GM23338 (cell line): ENCODE results near the gene LGR5. TPM values are rescaled to one million over a fixed set of nuclear protein-coding genes. Genes with fewer than 3 reads are reported as not detected.

ENCODE experiments used
- ATAC-seq: fragments of 200-7000 bp; cut with Tn5 transposase; 3 replicates; pipeline ENCODE4 v1.9.1; 2020
- DNase-seq: peaks from one replicate; pipeline ENCODE4 v3.0.0-alpha.2; 2015; ENCODE audit warnings: low spot score
- H2AFZ ChIP-seq: fragments of 200-600 bp; sonication (generic); 2 replicates; pipeline ENCODE4 v1.8.0; 2016; ENCODE audit warnings: antibody characterized with exemption, mild to moderate bottlenecking, moderate library complexity
- H3F3A ChIP-seq: fragments of 200-600 bp; sonication (generic); replicated peaks from 2 replicates; pipeline ENCODE4 v1.8.0; 2017; ENCODE audit warnings: antibody characterized with exemption, mixed run types, low read depth
- H3K27ac ChIP-seq: fragments of 200-600 bp; sonication (generic); 2 replicates; pipeline ENCODE4 v1.6.1; 2016; ENCODE audit warnings: low read depth
- H3K27me3 ChIP-seq: fragments of 200-600 bp; sonication (generic); 2 replicates; pipeline ENCODE4 v1.8.0; 2016; ENCODE audit warnings: mild to moderate bottlenecking, mixed run types, moderate library complexity; ENCODE audit not compliant: insufficient read depth
- H3K36me3 ChIP-seq: fragments of 200-600 bp; sonication (generic); 2 replicates; pipeline ENCODE4 v1.8.0; 2016; ENCODE audit warnings: mild to moderate bottlenecking; ENCODE audit not compliant: insufficient read depth
- H3K4me1 ChIP-seq: fragments of 200-600 bp; sonication (generic); 2 replicates; pipeline ENCODE4 v1.8.0; 2016; ENCODE audit warnings: mild to moderate bottlenecking, moderate library complexity; ENCODE audit not compliant: insufficient read depth
- H3K4me2 ChIP-seq: fragments of 200-600 bp; sonication (generic); 2 replicates; pipeline ENCODE4 v1.7.1; 2017; ENCODE audit warnings: mixed run types
- H3K4me3 ChIP-seq: fragments of 200-600 bp; sonication (generic); 2 replicates; pipeline ENCODE4 v1.6.1; 2016; ENCODE audit warnings: mixed run types
- H3K79me2 ChIP-seq: fragments of 200-600 bp; sonication (generic); replicated peaks from 2 replicates; pipeline ENCODE4 v1.8.0; 2017; ENCODE audit warnings: mild to moderate bottlenecking; ENCODE audit not compliant: insufficient read depth
- H3K9me2 ChIP-seq: fragments of 200-600 bp; sonication (generic); 2 replicates; pipeline ENCODE4 v1.8.0; 2017; ENCODE audit not compliant: insufficient read depth
- H4K20me1 ChIP-seq: fragments of 200-600 bp; sonication (generic); replicated peaks from 2 replicates; pipeline ENCODE4 v1.8.0; 2017; ENCODE audit warnings: mild to moderate bottlenecking; ENCODE audit not compliant: insufficient read depth
- H3K27ac Mint-ChIP-seq: 2 replicates; pipeline ENCODE4 v1.8.0; 2020; ENCODE audit warnings: inconsistent platforms, mild to moderate bottlenecking, moderate library complexity, mixed read lengths
- H3K27me3 Mint-ChIP-seq: 3 replicates; pipeline ENCODE4 v1.8.0; 2022; ENCODE audit warnings: low read depth, mild to moderate bottlenecking, moderate library complexity, mixed read lengths, inconsistent platforms; ENCODE audit not compliant: insufficient read depth, poor library complexity
- H3K36me3 Mint-ChIP-seq: 3 replicates; pipeline ENCODE4 v1.8.0; 2021; ENCODE audit warnings: low read depth, mild to moderate bottlenecking, inconsistent platforms, moderate library complexity, mixed read lengths
- H3K4me1 Mint-ChIP-seq: 3 replicates; pipeline ENCODE4 v1.8.0; 2020; ENCODE audit warnings: mild to moderate bottlenecking, inconsistent platforms, mixed read lengths
- H3K4me3 Mint-ChIP-seq: 3 replicates; pipeline ENCODE4 v1.8.0; 2021; ENCODE audit warnings: moderate library complexity, mild to moderate bottlenecking, inconsistent platforms, mixed read lengths
- H3K9me3 Mint-ChIP-seq: 3 replicates; pipeline ENCODE4 v1.8.0; 2020; ENCODE audit warnings: moderate library complexity, mild to moderate bottlenecking, inconsistent platforms, mixed read lengths
- EZH2 ChIP-seq: fragments of 200-600 bp; sonication (generic); IDR thresholded peaks from one replicate; pipeline ENCODE4 v1.8.0; 2017; ENCODE audit warnings: antibody characterized with exemption, mild to moderate bottlenecking, low read depth; ENCODE audit not compliant: unreplicated experiment
- EZH2phosphoT487 ChIP-seq: fragments of 200-600 bp; sonication (generic); IDR thresholded peaks from one replicate; pipeline ENCODE4 v1.8.1; 2018; ENCODE audit warnings: antibody characterized with exemption; ENCODE audit not compliant: unreplicated experiment
- JUNB ChIP-seq: IDR thresholded peaks from one replicate; pipeline ENCODE4 v1.6.1; 2016; ENCODE audit warnings: antibody characterized with exemption; ENCODE audit not compliant: unreplicated experiment
- NANOG ChIP-seq: IDR thresholded peaks from 2 replicates; pipeline ENCODE4 v1.6.1; 2016; ENCODE audit warnings: antibody characterized with exemption, borderline replicate concordance
- POLR2AphosphoS5 ChIP-seq: IDR thresholded peaks from 2 replicates; pipeline ENCODE4 v1.6.1; 2016; ENCODE audit warnings: antibody characterized with exemption, low read depth
- REST ChIP-seq: IDR thresholded peaks from one replicate; pipeline ENCODE4 v1.6.1; 2018; ENCODE audit warnings: antibody characterized with exemption; ENCODE audit not compliant: unreplicated experiment
- STAT1 ChIP-seq: IDR thresholded peaks from one replicate; pipeline ENCODE4 v1.6.1; 2016; ENCODE audit warnings: antibody characterized with exemption; ENCODE audit not compliant: unreplicated experiment
- ZNF114 ChIP-seq: fragments of 250-450 bp; sonication (Bioruptor Pico); IDR thresholded peaks from 2 replicates; pipeline ENCODE4 v1.5.0; 2020; ENCODE audit warnings: mild to moderate bottlenecking, moderate library complexity
- ZNF331 ChIP-seq: fragments of 250-450 bp; sonication (Bioruptor Pico); IDR thresholded peaks from 2 replicates; pipeline ENCODE4 v1.5.0; 2020; ENCODE audit warnings: low read depth, mild to moderate bottlenecking, moderate library complexity
- polyA plus RNA-seq: library from polyadenylated mRNA; unstranded; fragments of >200 nt; fragmentation: Nextera tagmentation; extraction: Ambion mirVana; gene quantifications from 2 replicates; pipeline ENCODE4 v1.2.1, GENCODE V29; 2016
- total RNA-seq: library from RNA; depleted of rRNA; stranded (reverse); fragments of >200 nt; shearing (Covaris generic); gene quantifications from 2 replicates; pipeline ENCODE4 v1.2.3, GENCODE V29; 2014
- TF ChIP-seq, protein P1 (sequence below): fragments of 250-450 bp; sonication (Bioruptor Pico); IDR thresholded peaks from 2 replicates; pipeline ENCODE4 v1.5.0; 2020; ENCODE audit warnings: mild to moderate bottlenecking, moderate library complexity
- TF ChIP-seq, protein P2 (sequence below): IDR thresholded peaks from 2 replicates; pipeline ENCODE4 v1.6.1; 2016; ENCODE audit warnings: antibody characterized with exemption

Gene LGR5
- total and polyA plus RNA-seq, 2 experiments from 2014 or later, result 0.17 to 0.26 TPM

- no peaks in the 10 kb centered on the region for H3K36me3 Mint-ChIP-seq
- H3K4me3 ChIP-seq, result no peak overlapping the region
- H3K4me3 Mint-ChIP-seq, result no peak overlapping the region
- no peaks in the 10 kb centered on the region for H3K27me3 ChIP-seq
- no peaks in the 10 kb centered on the region for H3K79me2 ChIP-seq
- no peak overlapping the region for H2AFZ ChIP-seq
- no peaks in the 10 kb centered on the region for H3K4me1 ChIP-seq
- H3K36me3 ChIP-seq, result no peaks in the 10 kb centered on the region
- H3K4me1 Mint-ChIP-seq, result no peaks in the 10 kb centered on the region; the same call in 2 of the 3 replicates
- no peaks in the 10 kb centered on the region for H3K9me3 Mint-ChIP-seq
- no peak overlapping the region for H3K27ac ChIP-seq
- H3K9me2 ChIP-seq, result 0 out of 2 replicates have a peak, but pooled peaks cover 6% of the 10 kb centered on the region
- ATAC-seq, result no peak
- H3K4me2 ChIP-seq, result no peak overlapping the region
- DNase-seq, result no peak
- TF ChIP-seq EZH2phosphoT487 (no peak), STAT1 (no peak), EZH2 (no peak)
- no peaks in the 10 kb centered on the region for H3F3A ChIP-seq
- H4K20me1 ChIP-seq, result no peaks in the 10 kb centered on the region
- no peak overlapping the region for H3K27ac Mint-ChIP-seq
- peaks cover 5% of the 10 kb centered on the region for H3K27me3 Mint-ChIP-seq
Measured at GRCh38 chr12:71509705-71510104, 70.1 kb downstream of the LGR5 start.

GRCh38 chr12:71517145-71517846, 77.7 kb downstream of the LGR5 start:
- Mint-ChIP-seq H3K9me3 (no peaks in the 10 kb centered on the region), H3K36me3 (no peaks in the 10 kb centered on the region; the same call in 2 of the 3 replicates), H3K4me3 (no peak overlapping the region), H3K4me1 (peaks cover 8% of the 10 kb centered on the region), H3K27ac (no peak overlapping the region), H3K27me3 (no peaks in the 10 kb centered on the region)
- DNase-seq (no peak), ATAC-seq (no peak)
- no peak overlapping the region for H2AFZ ChIP-seq
- no peaks in the 10 kb centered on the region for H3K27me3 ChIP-seq
- no peak overlapping the region for H3K27ac ChIP-seq
- H3F3A ChIP-seq, result no peaks in the 10 kb centered on the region
- no peaks in the 10 kb centered on the region for H4K20me1 ChIP-seq
- no peak overlapping the region for H3K4me2 ChIP-seq
- H3K4me3 ChIP-seq, result no peak overlapping the region
- 0 out of 2 replicates have a peak, but pooled peaks cover 6% of the 10 kb centered on the region for H3K9me2 ChIP-seq
- no peaks in the 10 kb centered on the region for H3K36me3 ChIP-seq
- H3K79me2 ChIP-seq, result no peaks in the 10 kb centered on the region
- peaks cover 5% of the 10 kb centered on the region; the same call in 1 of the 2 replicates for H3K4me1 ChIP-seq
- TF ChIP-seq POLR2AphosphoS5 (no peak), STAT1 (no peak), NANOG (no peak), JUNB (no peak), ZNF114 (no peak), ZNF331 (CRISPR knock-in tag) (no peak), REST (no peak)
- TF ChIP-seq, protein P1, sequence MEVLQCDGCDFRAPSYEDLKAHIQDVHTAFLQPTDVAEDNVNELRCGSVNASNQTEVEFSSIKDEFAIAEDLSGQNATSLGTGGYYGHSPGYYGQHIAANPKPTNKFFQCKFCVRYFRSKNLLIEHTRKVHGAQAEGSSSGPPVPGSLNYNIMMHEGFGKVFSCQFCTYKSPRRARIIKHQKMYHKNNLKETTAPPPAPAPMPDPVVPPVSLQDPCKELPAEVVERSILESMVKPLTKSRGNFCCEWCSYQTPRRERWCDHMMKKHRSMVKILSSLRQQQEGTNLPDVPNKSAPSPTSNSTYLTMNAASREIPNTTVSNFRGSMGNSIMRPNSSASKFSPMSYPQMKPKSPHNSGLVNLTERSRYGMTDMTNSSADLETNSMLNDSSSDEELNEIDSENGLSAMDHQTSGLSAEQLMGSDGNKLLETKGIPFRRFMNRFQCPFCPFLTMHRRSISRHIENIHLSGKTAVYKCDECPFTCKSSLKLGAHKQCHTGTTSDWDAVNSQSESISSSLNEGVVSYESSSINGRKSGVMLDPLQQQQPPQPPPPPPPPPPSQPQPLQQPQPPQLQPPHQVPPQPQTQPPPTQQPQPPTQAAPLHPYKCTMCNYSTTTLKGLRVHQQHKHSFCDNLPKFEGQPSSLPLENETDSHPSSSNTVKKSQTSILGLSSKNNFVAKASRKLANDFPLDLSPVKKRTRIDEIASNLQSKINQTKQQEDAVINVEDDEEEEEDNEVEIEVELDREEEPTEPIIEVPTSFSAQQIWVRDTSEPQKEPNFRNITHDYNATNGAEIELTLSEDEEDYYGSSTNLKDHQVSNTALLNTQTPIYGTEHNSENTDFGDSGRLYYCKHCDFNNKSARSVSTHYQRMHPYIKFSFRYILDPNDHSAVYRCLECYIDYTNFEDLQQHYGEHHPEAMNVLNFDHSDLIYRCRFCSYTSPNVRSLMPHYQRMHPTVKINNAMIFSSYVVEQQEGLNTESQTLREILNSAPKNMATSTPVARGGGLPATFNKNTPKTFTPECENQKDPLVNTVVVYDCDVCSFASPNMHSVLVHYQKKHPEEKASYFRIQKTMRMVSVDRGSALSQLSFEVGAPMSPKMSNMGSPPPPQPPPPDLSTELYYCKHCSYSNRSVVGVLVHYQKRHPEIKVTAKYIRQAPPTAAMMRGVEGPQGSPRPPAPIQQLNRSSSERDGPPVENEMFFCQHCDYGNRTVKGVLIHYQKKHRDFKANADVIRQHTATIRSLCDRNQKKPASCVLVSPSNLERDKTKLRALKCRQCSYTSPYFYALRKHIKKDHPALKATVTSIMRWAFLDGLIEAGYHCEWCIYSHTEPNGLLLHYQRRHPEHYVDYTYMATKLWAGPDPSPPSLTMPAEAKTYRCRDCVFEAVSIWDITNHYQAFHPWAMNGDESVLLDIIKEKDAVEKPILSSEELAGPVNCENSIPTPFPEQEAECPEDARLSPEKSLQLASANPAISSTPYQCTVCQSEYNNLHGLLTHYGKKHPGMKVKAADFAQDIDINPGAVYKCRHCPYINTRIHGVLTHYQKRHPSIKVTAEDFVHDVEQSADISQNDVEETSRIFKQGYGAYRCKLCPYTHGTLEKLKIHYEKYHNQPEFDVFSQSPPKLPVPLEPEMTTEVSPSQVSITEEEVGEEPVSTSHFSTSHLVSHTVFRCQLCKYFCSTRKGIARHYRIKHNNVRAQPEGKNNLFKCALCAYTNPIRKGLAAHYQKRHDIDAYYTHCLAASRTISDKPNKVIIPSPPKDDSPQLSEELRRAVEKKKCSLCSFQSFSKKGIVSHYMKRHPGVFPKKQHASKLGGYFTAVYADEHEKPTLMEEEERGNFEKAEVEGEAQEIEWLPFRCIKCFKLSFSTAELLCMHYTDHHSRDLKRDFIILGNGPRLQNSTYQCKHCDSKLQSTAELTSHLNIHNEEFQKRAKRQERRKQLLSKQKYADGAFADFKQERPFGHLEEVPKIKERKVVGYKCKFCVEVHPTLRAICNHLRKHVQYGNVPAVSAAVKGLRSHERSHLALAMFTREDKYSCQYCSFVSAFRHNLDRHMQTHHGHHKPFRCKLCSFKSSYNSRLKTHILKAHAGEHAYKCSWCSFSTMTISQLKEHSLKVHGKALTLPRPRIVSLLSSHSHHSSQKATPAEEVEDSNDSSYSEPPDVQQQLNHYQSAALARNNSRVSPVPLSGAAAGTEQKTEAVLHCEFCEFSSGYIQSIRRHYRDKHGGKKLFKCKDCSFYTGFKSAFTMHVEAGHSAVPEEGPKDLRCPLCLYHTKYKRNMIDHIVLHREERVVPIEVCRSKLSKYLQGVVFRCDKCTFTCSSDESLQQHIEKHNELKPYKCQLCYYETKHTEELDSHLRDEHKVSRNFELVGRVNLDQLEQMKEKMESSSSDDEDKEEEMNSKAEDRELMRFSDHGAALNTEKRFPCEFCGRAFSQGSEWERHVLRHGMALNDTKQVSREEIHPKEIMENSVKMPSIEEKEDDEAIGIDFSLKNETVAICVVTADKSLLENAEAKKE (CRISPR knock-in tag), result no peak
- TF ChIP-seq, protein P2, sequence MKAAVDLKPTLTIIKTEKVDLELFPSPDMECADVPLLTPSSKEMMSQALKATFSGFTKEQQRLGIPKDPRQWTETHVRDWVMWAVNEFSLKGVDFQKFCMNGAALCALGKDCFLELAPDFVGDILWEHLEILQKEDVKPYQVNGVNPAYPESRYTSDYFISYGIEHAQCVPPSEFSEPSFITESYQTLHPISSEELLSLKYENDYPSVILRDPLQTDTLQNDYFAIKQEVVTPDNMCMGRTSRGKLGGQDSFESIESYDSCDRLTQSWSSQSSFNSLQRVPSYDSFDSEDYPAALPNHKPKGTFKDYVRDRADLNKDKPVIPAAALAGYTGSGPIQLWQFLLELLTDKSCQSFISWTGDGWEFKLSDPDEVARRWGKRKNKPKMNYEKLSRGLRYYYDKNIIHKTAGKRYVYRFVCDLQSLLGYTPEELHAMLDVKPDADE, result no peak
